HEK293T (cell line): ENCODE results near the gene PPCS.

Experiments used
- ELF4 ChIP-seq: fragments of 450-650 bp; IDR thresholded peaks from 2 replicates; pipeline ENCODE4 v1.6.1; 2017; ENCODE audit warnings: antibody characterized with exemption
- FOXA1 ChIP-seq: fragments of 450-650 bp; IDR thresholded peaks from 2 replicates; pipeline ENCODE4 v1.6.1; 2016; ENCODE audit warnings: mild to moderate bottlenecking
- FOXM1 ChIP-seq: fragments of 450-650 bp; IDR thresholded peaks from 2 replicates; pipeline ENCODE4 v1.6.1; 2017; ENCODE audit warnings: mild to moderate bottlenecking, borderline replicate concordance
- HDGF ChIP-seq: fragments of 450-650 bp; IDR thresholded peaks from 2 replicates; pipeline ENCODE4 v1.6.1; 2017; ENCODE audit warnings: antibody characterized with exemption, borderline replicate concordance
- SP1 ChIP-seq: fragments of 450-650 bp; IDR thresholded peaks from 2 replicates; pipeline ENCODE4 v1.6.1; 2017
- TF ChIP-seq, protein P1 (sequence below): fragments of 450-650 bp; IDR thresholded peaks from 2 replicates; pipeline ENCODE4 v1.6.1; 2016

DNA sequence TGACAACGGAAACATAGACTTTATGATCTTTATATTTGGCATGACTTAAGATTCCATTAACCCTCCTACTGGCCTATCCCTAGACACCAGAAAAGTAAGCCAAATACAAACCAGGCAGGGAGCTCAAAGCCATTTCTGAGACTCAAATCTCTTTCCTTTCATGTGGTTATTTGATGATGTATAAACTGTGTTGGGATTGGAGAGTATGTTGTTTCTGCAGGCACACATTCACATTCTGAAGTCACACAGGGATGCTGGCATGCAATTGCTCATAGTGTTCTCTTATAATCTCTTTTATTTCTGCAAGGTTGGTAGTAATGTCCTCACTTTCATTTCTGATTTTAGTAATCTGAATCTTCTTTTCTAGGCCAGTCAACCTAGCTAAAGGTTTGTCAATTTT, 6.3 kb upstream of the PPCS start:
- TF ChIP-seq HDGF (no peak), FOXM1 (no peak), SP1 (no peak), ELF4 (no peak), FOXA1 (no peak)
- TF ChIP-seq, protein P1, sequence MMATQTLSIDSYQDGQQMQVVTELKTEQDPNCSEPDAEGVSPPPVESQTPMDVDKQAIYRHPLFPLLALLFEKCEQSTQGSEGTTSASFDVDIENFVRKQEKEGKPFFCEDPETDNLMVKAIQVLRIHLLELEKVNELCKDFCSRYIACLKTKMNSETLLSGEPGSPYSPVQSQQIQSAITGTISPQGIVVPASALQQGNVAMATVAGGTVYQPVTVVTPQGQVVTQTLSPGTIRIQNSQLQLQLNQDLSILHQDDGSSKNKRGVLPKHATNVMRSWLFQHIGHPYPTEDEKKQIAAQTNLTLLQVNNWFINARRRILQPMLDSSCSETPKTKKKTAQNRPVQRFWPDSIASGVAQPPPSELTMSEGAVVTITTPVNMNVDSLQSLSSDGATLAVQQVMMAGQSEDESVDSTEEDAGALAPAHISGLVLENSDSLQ: no peak
